NK-92 treated with Interleukin-12 subunit alpha and Interleukin-12 subunit beta, amount 100 ng/mL, for 24 hours (cell line): ENCODE data around the gene GNAS-AS1.
"Not testable (repeated sequence)": the region's sequence is repeated elsewhere in the genome, so short reads cannot be mapped to it uniquely, and the experiment has no call there.

Source experiments
- DNase-seq: peaks from one replicate; lab custom pipeline; 2025; lab: John Stamatoyannopoulos, UW

Gene GNAS-AS1

DNA sequence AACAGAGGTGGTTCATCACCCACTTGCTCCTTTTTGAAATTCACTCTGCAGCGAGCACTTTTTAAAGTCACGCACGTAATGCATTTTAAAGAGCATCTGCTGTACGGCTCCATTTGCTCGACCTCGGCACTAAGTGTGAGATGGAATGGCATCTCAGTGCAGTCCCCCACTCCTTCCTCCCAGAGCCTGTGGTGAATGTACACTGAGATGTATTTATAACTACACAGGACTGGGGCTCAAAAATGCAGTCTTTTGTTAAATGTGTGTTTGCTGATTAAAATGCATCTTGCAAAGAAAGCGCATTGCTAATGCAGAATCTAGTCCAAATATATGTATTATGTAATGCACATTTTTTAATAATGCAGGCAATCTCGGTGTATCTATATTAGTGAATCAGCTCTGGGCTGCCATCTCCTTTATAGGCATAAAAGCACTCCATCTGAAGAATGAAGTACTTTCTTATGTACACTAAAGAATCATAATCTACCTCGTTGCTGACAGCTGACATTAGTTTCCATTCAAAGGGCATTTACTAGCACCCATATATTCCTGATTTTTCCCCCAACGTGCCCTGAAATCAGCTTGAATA, 14.0 kb downstream of the GNAS-AS1 start:
- DNase-seq = no peak

DNA sequence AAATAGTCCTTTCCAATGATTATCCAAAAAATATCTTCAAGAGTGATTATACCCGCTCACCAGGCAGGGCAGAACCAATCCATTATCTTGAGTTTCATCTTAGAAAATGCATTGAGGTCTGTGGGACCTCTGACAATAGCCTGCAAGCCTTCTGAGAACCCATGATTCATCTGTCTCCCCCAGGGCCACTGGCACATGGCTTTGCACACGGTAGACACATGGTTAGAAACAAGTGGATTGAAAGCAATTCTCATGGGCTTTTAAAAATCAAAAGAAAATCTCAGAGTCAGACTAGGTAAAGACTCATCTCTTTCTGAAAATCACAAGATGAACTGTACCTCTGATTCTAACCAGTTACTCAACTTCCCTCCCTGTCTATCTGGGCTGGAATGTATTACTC, 15.5 kb downstream of the GNAS-AS1 start:
- no peak for DNase-seq

DNA sequence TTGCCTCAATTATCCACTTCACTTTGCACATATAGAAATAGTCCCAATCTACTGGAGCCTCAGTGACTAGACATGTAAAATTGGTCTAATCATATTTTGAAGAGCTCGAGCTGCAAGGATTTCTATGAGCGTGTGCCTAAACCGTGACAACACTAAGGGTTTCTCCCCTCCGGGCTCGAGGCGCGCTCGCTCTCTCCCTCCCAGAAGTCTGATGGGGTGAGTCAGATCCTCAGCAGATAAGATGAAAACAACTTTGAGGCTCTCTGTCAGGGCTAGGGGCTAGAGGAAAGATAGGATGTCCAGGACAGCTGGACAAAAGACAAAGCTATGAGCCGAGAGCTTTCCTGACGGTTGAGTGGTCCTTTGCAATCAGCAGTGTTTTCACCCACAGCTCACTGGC, 16.8 kb downstream of the GNAS-AS1 start:
- DNase-seq = no peak

DNA sequence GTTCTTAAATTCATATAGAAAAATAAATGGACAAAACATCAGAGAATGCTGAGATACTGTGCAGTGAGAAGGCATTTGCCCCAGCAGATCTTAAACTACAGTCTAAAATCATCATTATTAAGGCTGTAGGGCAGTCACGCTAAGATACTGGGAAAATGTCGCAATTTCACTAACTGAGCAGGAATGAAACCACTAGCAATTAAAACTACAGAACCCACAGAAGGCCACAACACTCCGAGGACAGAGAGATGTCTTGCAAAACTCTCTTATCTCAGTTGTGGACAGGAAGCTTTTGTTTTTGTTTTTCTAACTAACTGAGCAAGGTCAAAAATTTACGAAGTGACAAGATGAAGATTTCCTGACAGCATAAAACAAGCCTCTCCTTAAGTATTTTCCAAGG, 18.2 kb downstream of the GNAS-AS1 start:
- peak; percentile 14 for DNase-seq

DNA sequence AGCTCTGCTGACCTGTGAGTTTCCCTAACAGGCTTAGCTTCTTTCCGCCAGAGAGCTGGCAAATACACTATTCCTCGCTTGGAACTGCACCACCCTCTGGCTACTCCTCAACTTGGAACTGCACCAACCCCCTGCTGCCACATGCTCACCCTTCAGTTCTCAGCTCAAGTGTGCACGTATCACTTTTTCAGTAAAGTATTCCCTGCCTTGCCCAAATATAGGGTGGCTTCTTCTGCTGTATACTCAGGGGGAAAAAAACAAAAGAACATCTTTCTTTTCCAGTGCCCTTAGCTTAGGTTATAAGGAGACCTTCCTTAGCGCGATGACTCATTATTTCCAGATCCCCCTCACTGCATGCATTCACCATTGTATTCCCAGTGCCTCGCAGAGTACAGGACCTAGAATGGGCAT, 21.2 kb downstream of the GNAS-AS1 start:
- DNase-seq = no peak

DNA sequence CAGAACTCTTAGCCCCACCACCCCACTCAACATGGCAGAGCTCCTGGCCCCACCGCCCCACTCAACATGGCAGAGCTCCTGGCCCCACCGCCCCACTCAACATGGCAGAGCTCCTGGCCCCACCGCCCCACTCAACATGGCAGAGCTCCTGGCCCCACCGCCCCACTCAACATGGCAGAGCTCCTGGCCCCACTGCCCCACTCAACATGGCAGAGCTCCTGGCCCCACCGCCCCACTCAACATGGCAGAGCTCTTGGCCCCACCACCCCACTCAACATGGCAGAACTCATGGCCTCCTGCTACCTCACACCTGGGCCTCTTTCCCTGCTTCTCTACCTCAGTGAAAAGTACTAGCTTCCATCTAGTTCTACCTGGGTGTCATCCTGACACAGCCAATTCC, 21.9 kb downstream of the GNAS-AS1 start:
- DNase-seq = not testable (repeated sequence)

DNA sequence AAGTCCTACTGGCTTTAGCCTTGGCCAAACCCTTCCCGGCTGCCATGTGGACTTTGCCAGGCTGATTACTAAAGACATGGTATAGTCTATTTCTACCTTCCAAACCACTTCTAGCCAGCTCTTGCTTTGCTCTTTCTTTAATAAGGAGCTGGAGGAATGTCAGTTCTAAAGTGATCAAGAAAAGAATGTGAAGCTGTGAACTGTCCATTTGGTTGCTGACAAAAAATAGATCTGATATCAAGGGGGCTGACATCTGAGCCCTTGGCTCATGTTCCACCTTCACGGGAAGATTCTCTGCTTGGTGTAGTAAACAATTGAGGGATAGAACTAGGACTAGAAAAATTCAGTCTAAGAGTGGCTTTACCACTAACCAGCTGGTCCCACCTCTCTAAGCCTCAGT, 22.6 kb downstream of the GNAS-AS1 start:
- DNase-seq = no peak

DNA sequence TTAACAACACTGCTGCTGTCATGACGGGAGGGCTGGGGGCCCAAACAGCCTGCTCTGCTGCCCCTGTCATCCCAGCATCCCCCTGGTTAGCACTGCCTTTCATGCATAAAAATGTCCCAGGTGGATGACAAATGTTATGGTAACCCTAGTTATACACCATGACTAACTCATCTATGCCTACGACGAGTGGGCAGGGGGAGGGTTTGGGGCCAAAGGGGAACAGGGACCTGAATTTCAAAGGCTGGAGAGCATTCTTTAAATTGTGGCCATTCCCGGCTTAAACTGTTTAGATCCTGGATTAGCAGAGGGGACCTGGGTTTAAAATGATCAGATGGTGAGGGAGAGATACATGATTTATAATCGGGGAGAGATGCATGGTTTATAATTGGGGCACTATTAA, 24.4 kb downstream of the GNAS-AS1 start:
- DNase-seq = no peak

DNA sequence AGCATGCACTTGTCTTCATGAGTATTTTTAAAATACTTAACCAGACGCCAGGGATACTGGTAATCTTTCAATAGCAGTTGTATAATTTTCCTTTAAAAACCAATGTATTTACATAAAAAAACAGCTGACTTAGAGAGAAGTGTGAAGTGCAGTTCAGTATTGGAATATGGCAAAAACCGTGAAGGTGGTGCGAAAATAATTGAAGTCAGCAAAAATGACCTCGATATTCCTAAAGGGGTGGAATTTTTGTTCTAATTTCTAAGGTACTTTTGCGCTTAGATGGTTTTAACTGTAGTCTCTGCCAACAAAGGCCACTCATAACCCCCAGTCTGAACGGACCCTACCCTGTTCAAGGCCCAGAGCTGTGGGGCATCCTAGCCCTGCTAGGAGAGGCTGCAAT, 25.3 kb downstream of the GNAS-AS1 start:
- DNase-seq = no peak

DNA sequence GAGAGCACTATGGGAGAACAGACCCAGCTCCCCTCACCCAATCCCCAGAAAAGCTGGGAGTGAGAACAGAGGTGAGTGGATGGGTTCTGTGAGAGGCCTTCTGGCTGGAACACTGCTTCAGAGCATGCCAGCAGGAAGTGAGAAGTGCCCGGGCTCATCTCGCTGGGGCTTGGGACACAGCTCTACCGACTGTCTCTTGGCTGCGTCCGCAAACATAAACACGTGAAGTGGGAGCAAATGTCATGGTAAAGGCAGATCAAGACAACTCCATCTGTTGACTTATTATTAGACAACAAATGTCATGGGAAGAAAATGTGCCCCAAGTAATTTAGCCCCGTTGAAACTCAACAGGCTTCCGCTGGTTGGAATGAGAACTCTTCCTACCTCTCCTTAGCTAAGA, 25.9 kb downstream of the GNAS-AS1 start:
- DNase-seq = no peak

DNA sequence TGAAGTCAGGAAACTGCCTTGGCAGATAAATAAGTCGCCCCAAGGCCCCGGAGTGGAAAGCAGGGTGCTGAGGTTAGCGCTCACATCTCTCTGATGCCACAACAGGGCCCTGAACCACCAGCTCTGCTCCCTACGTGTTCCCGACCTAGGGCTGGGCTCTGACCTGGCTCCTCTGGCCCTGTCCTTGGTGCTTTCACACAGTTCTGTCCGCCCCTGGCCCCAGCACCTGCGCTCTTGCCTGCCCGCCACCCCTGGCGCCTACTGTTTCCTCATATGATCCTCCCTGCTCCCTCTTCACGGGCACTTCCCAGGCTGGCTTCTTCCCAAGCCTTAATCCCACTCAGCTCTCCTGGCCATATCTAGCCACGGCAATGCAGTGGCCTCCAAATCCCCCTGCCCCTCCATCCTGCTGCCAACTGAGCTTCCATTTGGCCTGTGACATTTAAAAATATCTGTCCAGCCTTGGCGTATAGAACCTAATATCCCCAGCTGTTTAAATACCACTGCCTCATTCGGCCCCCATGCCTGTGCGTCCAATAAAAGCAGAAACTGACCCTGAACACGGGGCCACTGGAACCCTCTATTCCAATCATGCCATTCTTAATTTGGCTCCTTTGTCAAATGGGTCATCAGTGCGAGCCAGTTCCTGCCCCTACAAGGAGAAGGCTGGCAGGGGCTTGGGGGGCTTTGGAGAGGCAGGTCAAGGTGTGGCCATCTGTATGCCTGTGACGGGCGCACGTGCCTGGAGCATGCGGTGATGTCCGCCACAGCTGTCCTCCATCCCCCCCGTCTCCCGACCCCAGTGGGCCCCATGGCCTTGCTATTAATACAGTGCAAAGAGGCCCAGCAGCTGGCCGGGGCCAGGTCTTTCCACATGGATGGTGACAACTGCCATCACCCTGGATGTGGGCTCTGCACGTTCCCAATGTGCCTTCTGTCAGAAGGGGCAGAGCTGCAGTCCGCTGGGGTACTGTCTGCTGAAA, 27.7 kb downstream of the GNAS-AS1 start:
- no peak for DNase-seq

DNA sequence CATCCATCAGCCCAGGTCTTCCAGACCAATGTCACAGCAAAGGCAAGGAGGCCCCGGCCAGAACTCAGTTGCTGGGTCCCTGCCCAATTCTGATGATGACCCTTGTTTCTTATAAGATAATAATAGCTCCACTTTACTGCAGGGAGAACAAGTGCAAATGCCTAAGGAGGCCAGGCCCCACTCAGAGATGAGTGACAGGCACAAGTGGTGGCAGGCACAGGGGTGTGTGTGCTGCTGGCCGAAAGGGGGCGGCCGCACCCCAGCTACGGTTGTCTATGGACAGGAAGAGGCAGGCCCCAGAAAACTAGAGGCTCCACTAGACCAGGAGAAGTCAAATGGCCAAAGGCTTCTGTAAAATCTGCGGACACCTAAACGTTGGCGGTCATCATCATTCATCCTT, 28.6 kb downstream of the GNAS-AS1 start:
- DNase-seq = peak; percentile 47

DNA sequence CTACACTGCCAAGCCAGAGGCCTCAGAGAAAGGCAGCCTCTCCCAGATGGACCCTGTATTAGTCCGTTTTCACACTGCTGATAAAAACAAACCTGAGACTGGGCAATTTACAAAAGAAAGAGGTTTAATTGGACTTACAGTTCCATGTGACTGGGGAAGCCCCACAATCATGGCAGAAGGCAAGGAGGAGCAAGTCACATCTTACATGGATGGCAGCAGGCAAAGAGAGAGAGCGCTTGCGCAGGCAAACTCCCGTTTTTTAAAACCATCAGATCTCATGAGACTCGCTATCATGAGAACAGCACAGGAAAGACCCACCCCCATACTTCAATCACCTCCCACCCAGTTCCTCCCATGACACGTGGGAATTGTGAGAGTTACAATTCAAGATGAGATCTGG, 30.2 kb downstream of the GNAS-AS1 start:
- DNase-seq = not testable (repeated sequence)

DNA sequence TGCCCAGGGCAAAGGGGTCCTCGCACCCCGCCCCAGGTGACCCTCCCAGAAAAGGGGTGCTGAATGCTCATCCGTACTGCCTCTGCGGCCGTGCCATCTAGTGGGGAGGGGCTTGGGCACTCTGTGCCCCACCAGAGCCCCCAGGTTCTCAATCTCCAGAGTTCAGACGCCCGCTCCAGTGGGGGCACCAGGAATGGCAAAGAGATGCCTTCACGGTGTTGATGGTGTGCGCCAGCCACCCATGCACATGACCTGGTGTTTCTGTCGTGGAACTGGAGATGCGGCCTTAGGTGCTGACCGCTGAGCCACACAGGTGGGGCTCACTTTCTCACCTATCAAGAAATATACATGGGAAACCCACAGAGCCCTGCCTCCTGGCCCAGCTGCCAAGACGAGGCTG, 30.8 kb downstream of the GNAS-AS1 start:
- DNase-seq = no peak

DNA sequence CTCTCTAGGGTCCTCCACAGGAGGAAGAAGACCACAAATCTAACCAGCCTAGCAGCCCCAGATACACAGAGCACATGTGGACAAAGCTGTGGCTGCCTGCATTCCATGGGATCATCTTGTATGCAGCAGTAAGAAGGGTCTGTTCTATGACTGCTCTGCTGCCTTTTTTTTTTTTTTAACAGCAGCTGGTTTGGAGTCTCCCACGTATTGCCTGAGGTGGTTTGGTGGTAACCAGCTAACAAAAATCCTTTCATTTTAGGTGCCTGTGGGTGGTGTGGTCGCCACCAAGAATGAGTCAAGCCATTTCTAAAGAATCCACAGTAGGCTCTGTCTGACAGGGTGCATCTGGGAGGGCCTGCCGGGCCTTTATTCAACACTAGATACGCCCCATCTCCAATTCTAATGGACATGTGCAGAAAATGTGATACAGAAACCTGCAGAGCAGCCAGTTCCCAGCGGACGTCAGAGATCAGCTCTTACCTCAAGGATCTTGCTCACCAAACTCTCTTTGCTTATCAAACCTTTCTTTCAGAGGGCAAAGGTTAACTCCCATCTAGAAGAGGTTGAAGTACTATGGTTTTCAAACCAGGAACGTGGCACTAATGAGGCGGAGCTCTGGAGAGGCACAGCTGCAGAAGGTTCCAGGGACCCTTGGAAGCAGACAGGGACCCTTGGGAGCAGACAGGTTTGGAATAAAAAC, 32.0 kb downstream of the GNAS-AS1 start:
- peak; percentile 67 for DNase-seq

DNA sequence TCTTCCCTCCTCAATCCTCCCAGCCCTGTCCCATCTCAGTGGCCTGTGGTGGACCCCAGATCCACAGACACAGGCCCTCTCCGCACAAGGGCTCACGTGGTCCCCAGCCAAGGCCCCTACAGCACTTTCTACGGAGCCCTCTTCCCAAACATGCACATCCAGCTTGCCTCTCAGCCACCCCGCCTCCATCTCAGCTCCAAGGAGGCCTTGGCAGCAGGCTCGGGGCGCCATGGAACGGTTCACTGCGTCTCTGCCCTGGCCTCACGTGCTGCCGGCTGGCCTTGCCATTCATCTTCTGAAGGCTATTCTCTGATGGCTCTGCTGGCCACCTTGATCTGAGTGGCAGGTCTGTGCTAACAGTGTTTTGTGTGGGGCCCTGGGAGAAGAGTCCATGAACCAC, 33.0 kb downstream of the GNAS-AS1 start:
- DNase-seq = no peak

DNA sequence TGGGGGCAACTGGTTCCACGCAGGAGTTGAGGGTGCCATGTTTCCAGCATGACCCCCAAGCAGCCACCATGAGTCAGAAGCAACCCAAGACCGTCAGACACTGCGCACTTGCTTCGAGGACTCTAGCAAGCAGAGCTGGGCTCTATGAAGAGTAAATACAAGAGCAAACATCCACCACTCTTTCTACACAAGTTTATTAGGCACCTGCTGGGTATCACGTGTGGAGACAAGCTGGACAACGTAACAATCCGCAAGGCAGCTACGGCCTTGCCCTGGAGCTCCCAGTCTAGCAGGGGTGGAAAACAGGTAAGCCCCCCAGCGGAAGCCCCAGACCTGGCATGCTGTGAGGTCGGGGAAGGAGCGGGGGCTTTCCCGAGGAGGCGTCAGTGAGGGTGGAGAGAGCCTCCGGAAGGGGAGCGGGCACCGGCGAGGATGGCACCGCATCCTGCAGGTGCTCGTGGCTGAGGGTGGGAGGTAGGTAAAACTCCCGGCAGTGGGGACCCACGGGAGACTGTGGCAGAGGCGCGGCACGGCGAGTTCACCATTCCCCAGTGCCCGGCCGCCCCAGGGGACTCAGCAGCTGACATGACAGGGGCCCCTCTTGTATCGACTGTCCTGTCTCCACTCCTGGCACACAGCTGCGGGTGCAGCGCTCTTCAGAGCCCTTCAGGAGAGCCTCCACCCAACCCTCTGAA, 33.6 kb downstream of the GNAS-AS1 start:
- no peak for DNase-seq

DNA sequence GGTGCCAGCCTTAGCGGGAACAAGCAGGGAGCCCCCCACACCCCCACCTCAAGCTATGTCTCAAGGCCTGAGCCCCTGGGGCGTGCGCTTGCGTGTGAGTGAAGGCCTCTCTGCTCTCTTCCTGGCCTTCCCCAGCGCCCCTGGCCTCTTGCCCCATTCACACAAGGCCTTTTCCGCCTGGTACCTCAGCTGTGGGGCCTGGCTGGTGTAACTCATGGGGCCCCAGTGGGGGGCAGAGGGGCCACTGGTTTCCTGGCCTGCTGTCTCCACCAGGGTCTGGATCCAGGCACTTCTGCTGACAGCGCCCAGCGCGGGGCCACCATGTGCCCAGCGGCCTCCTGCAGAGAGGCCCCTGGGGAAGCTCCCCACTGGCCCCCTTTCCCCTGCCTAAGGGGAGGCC, 34.7 kb downstream of the GNAS-AS1 start:
- DNase-seq = no peak

DNA sequence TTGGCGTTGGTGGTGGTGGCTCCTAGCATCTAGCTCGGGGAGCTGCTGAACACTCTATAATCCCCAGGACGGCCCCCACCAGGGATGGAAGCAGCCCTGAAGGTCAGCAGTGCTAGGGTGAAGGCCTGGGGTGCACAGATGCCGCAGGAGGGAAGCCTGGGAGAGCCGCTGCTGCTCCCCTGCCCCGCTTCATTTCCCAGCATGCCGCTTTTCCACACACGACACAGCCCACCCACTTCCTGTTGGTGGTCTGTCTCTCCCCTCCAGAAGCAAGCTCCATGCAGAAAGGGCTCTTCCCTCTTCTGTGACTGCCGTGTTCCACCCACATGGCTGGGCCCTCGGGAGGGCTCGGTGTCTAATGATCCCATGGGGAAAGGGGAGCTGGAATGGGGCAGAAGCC, 35.3 kb downstream of the GNAS-AS1 start:
- no peak for DNase-seq

DNA sequence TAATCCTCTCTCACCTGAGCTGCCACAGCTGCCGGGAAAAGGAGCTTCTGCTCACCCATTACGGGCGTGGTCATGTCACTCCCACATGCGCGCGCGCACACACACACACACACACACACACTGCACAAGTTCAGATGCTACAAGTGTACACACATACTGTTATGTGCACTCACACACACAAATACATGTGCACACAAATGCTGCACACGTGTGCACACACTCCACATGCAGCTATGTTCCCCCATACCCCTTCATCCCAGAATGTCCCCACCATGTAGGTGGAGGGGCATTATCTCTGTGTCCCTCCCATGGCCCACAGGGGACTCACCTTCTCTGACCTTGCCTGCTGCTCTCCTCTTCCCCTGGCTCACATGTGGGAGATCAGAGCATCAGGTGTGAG, 37.3 kb downstream of the GNAS-AS1 start:
- no peak for DNase-seq

DNA sequence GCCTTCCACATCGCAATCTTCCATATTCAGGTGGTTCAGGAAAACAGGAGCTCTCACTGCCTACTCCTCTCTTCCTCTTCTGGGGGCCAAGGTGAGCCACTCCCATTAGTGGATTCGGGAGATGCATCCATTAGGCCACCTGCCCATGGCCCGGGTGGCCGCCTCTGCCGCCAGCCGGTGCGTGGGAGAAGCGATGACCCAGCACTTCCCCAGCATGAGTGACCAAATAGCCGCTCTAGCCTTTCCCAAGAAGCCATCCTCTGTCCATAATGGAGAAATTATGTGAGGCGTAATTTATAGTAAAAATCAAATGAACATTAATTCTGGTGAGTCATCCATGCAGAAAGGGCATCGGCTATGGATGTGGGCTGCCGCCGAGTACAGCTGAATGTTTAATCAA, 39.4 kb downstream of the GNAS-AS1 start:
- DNase-seq = no peak

DNA sequence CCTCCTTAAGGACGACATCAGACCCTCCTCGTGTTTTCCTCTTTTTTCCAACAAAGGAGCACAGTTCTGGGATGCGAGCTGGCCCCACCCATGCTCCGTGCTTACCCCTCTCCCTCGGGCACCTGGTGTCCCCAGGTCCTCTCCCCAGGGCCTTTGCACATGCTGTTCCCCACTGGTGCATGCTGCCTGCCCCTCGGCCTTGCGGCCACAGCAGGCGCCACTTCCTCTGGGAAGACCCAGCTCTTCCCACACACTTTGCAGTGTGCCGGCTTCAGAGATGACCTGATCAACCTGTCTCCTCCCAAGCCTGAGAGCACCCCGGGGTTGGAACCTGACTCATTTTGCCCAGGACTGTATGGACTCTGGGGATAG, 39.8 kb downstream of the GNAS-AS1 start:
- no peak for DNase-seq
